HG02973 (cell line): ENCODE measurements around the gene RET.

ENCODE experiments used
- ATAC-seq: cut with Tn5 transposase; IDR thresholded peaks from one replicate; pipeline ENCODE4 v1.9.1; 2021; ENCODE audit warnings: moderate library complexity; ENCODE audit not compliant: unreplicated experiment

The RET gene

GRCh38 chr10:43061760-43062159 is 15.1 kb upstream of the RET start:
- ATAC-seq: no peak

GRCh38 chr10:43062402-43063160 is 14.3 kb upstream of the RET start:
- ATAC-seq: no peak

GRCh38 chr10:43064331-43065075 is 12.4 kb upstream of the RET start:
- ATAC-seq: no peak

- ATAC-seq: no peak
Measured at GRCh38 chr10:43065234-43065633, 11.6 kb upstream of the RET start.

GRCh38 chr10:43065761-43066160 is 11.1 kb upstream of the RET start:
- no peak for ATAC-seq

GRCh38 chr10:43066481-43066880 is 10.4 kb upstream of the RET start:
- no peak for ATAC-seq

- ATAC-seq: no peak
Measured at GRCh38 chr10:43067391-43068135, 9.3 kb upstream of the RET start.

- ATAC-seq: no peak
Measured at GRCh38 chr10:43068136-43068395, 8.8 kb upstream of the RET start.

- ATAC-seq: no peak
Measured at GRCh38 chr10:43068471-43069210, 8.2 kb upstream of the RET start.

- no peak for ATAC-seq
Measured at GRCh38 chr10:43069211-43069515, 7.7 kb upstream of the RET start.

- ATAC-seq: no peak
Measured at GRCh38 chr10:43069579-43069978, 7.3 kb upstream of the RET start.

- ATAC-seq: no peak
Measured at GRCh38 chr10:43070121-43071085, 6.5 kb upstream of the RET start.

GRCh38 chr10:43071865-43072650 is 4.8 kb upstream of the RET start:
- no peak for ATAC-seq

- ATAC-seq: no peak
Measured at GRCh38 chr10:43073191-43073590, 3.7 kb upstream of the RET start.

GRCh38 chr10:43073721-43074120 is 3.1 kb upstream of the RET start:
- no peak for ATAC-seq

GRCh38 chr10:43074409-43074808 is 2.5 kb upstream of the RET start:
- ATAC-seq: no peak

GRCh38 chr10:43074827-43075611 is 1.9 kb upstream of the RET start:
- ATAC-seq: no peak

- ATAC-seq: no peak
Measured at GRCh38 chr10:43075612-43076003, 1.3 kb upstream of the RET start.
